OCI-LY7 (cell line): ENCODE measurements around the gene FBP1. TPM values are rescaled to one million over a fixed set of nuclear protein-coding genes. Genes with fewer than 3 reads are reported as not detected.

ENCODE experiments used
- BruUV-seq: library from RNA; stranded (reverse); fragments of 400-500 nt; replicated peaks from 2 replicates; lab custom pipeline; 2021; lab: Mats Ljungman, UMichigan
- CTCF ChIA-PET: fragments of 300-600 bp; sonication (Branson Sonifier 250); formaldehyde crosslinking; loops from one replicate; lab custom pipeline; 2022; ENCODE audit warnings: antibody characterized with exemption; ENCODE audit not compliant: unreplicated experiment; lab: Charles Lee
- POLR2A ChIA-PET: fragments of 300-600 bp; sonication (Branson Sonifier 250); formaldehyde crosslinking; loops from one replicate; lab custom pipeline; 2022; ENCODE audit warnings: antibody characterized with exemption; lab: Charles Lee
- DNase-seq: peaks from one replicate; pipeline ENCODE4 v3.0.0-alpha.2; 2015; ENCODE audit warnings: low spot score
- H2AFZ ChIP-seq: fragments of 200-600 bp; sonication (generic), shearing (Covaris generic); 2 replicates; pipeline ENCODE4 v1.6.1; 2014; ENCODE audit warnings: mild to moderate bottlenecking, antibody characterized with exemption, low read length, moderate library complexity
- H3K27ac ChIP-seq: fragments of 200-600 bp; sonication (generic); 2 replicates; pipeline ENCODE4 v1.5.1; 2014; ENCODE audit warnings: mixed run types, low read depth, mild to moderate bottlenecking, moderate library complexity, low read length, inconsistent platforms; ENCODE audit not compliant: poor library complexity, severe bottlenecking
- H3K36me3 ChIP-seq: fragments of 200-600 bp; sonication (generic); 2 replicates; pipeline ENCODE4 v1.6.1; 2014; ENCODE audit warnings: mild to moderate bottlenecking, antibody characterized with exemption, low read length, moderate library complexity, mixed read lengths; ENCODE audit not compliant: insufficient read depth
- H3K4me1 ChIP-seq: fragments of 200-600 bp; sonication (generic); 2 replicates; pipeline ENCODE4 v1.5.1; 2014; ENCODE audit warnings: mild to moderate bottlenecking, low read length; ENCODE audit not compliant: insufficient read depth, poor library complexity, severe bottlenecking
- H3K4me2 ChIP-seq: fragments of 200-600 bp; sonication (generic); 2 replicates; pipeline ENCODE4 v1.6.1; 2014; ENCODE audit warnings: mild to moderate bottlenecking, low read length
- H3K4me3 ChIP-seq: fragments of 200-600 bp; sonication (generic); 2 replicates; pipeline ENCODE4 v1.5.1; 2014; ENCODE audit warnings: mild to moderate bottlenecking, low read depth, low read length; ENCODE audit not compliant: poor library complexity, severe bottlenecking
- H3K79me2 ChIP-seq: fragments of 200-600 bp; sonication (generic); 2 replicates; pipeline ENCODE4 v1.6.1; 2016; ENCODE audit warnings: low read depth, mild to moderate bottlenecking, low read length, moderate library complexity, mixed read lengths; ENCODE audit not compliant: insufficient read depth
- H3K9me2 ChIP-seq: fragments of 200-600 bp; sonication (generic); 2 replicates; pipeline ENCODE4 v1.6.1; 2016; ENCODE audit warnings: mild to moderate bottlenecking, low read length, mixed read lengths; ENCODE audit not compliant: insufficient read depth
- H3K9me3 ChIP-seq: fragments of 200-600 bp; sonication (generic); 2 replicates; pipeline ENCODE4 v1.6.1; 2014; ENCODE audit warnings: mild to moderate bottlenecking, mixed run types, low read length, mixed read lengths
- H4K20me1 ChIP-seq: fragments of 200-600 bp; sonication (generic); 2 replicates; pipeline ENCODE4 v1.6.1; 2014; ENCODE audit warnings: mild to moderate bottlenecking, antibody characterized with exemption, low read length, moderate library complexity, mixed read lengths; ENCODE audit not compliant: insufficient read depth
- EZH2phosphoT487 ChIP-seq: fragments of 200-600 bp; sonication (generic); IDR thresholded peaks from 2 replicates; pipeline ENCODE4 v1.6.1; 2018; ENCODE audit warnings: low read depth, borderline replicate concordance, mild to moderate bottlenecking, mixed run types, antibody characterized with exemption, low read length, moderate library complexity, mixed read lengths
- intact Hi-C: fragments of 100-400 bp; cut with micrococcal nuclease; formaldehyde crosslinking; loops from one replicate; pipeline ENCODE4 v1.10.0; 2022; ENCODE audit not compliant: unreplicated experiment
- total RNA-seq, 2 experiments: library from RNA; depleted of rRNA in 1 of 2; stranded (reverse); fragments of >200 nt in 1 of 2; shearing (Covaris generic) in 1 of 2; gene quantifications; 2 replicates each; pipeline ENCODE4 v1.2.3, GENCODE V29; 2014 to 2022
- TF ChIP-seq, protein P1 (sequence below): fragments of 200-600 bp; sonication (generic); conservative IDR thresholded peaks from 2 replicates; pipeline ENCODE4 v1.5.1; 2014; ENCODE audit warnings: mild to moderate bottlenecking, antibody characterized with exemption, low read length, moderate library complexity, mixed read lengths

The FBP1 gene
- total RNA-seq, 2 experiments from 2014 or later: 63.9 to 79.1 TPM

DNA sequence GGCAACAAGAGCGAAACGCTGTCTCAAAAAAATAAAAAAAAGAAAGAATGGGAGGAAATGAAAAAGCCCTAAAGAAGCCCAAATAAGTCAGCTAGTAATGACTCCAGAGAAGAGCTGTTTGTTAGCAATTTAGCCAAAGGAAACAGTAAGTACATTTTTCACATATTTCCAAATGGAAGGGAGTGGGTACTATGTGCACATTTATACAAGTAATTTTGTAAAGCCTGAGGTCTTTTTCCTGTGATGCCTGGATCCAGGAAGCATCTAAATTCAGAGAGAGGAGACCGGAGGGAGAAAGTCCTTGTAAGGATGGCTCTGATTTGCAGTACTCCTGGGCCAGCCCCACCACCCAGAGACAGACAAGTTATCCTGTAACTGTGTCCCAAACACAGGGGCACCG lies 14.7 kb downstream of the FBP1 start:
- TF ChIP-seq, protein P1, sequence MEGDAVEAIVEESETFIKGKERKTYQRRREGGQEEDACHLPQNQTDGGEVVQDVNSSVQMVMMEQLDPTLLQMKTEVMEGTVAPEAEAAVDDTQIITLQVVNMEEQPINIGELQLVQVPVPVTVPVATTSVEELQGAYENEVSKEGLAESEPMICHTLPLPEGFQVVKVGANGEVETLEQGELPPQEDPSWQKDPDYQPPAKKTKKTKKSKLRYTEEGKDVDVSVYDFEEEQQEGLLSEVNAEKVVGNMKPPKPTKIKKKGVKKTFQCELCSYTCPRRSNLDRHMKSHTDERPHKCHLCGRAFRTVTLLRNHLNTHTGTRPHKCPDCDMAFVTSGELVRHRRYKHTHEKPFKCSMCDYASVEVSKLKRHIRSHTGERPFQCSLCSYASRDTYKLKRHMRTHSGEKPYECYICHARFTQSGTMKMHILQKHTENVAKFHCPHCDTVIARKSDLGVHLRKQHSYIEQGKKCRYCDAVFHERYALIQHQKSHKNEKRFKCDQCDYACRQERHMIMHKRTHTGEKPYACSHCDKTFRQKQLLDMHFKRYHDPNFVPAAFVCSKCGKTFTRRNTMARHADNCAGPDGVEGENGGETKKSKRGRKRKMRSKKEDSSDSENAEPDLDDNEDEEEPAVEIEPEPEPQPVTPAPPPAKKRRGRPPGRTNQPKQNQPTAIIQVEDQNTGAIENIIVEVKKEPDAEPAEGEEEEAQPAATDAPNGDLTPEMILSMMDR: no peak
- no peak for TF ChIP-seq EZH2phosphoT487
- no peaks in the 10 kb centered on the region for H3K9me2 ChIP-seq
- H3K36me3 ChIP-seq: no peaks in the 10 kb centered on the region
- POLR2A ChIA-PET: interaction anchor here (0.6 kb wide), 1 partner anchor 598 kb away, joined by 4 read pairs; no protein-coding TSS in a partner anchor
- H3K9me3 ChIP-seq: no peaks in the 10 kb centered on the region
- no peaks in the 10 kb centered on the region for H4K20me1 ChIP-seq
- BruUV-seq: no TSS peak
- no peak for DNase-seq
- no peak overlapping the region for H2AFZ ChIP-seq
- intact Hi-C loops: no loop called here
- H3K4me1 ChIP-seq: no peaks in the 10 kb centered on the region
- no peaks in the 10 kb centered on the region for H3K79me2 ChIP-seq
- CTCF ChIA-PET: no interaction called here
- H3K27ac ChIP-seq: no peak overlapping the region
- no peak overlapping the region for H3K4me2 ChIP-seq
- no peak overlapping the region for H3K4me3 ChIP-seq

- intact Hi-C loops: loop anchor here (1.0 kb wide), 2 partner anchors 15 to 69 kb away; no protein-coding TSS in a partner anchor
- CTCF ChIA-PET: interaction anchor here (0.9 to 1.7 kb wide), 2 partner anchors 21 to 68 kb away, joined by 3 to 7 read pairs; partner anchors contain the start of gene PCAT7
- Histone ChIP-seq H4K20me1 (no peaks in the 10 kb centered on the region), H3K4me2 (no peak overlapping the region), H3K36me3 (no peaks in the 10 kb centered on the region), H3K4me3 (no peak overlapping the region), H3K9me3 (no peaks in the 10 kb centered on the region), H3K79me2 (no peaks in the 10 kb centered on the region), H3K9me2 (no peaks in the 10 kb centered on the region), H2AFZ (peak overlapping the region; percentile 52; the same call in 1 of the 2 replicates), H3K4me1 (peaks cover 6% of the 10 kb centered on the region), H3K27ac (no peak overlapping the region)
- TF ChIP-seq, protein P1: peak; percentile 80
- TF ChIP-seq EZH2phosphoT487: no peak
- no TSS peak for BruUV-seq
- peak; percentile 83 for DNase-seq
- POLR2A ChIA-PET: interaction anchor here (1.0 kb wide), 1 partner anchor 69 kb away, joined by 3 read pairs; the partner anchor contains the start of gene PCAT7
Observed at GRCh38 chr9:94623253-94623652, 16.1 kb downstream of the FBP1 start.

- CTCF ChIA-PET: no interaction called here
- no peak for TF ChIP-seq EZH2phosphoT487
- TF ChIP-seq, protein P1: no peak
Observed at GRCh38 chr9:94622087-94622800, 17.1 kb downstream of the FBP1 start.

More at GRCh38 chr9:94622087-94622800, 17.1 kb downstream of the FBP1 start:
- no peak overlapping the region for H3K4me3 ChIP-seq
- H4K20me1 ChIP-seq: no peaks in the 10 kb centered on the region
- H3K9me2 ChIP-seq: no peaks in the 10 kb centered on the region
- DNase-seq: no peak
- intact Hi-C loops: no loop called here
- H3K9me3 ChIP-seq: no peaks in the 10 kb centered on the region
- H3K36me3 ChIP-seq: no peaks in the 10 kb centered on the region
- POLR2A ChIA-PET: no interaction called here
- H3K79me2 ChIP-seq: no peaks in the 10 kb centered on the region
- H2AFZ ChIP-seq: no peak overlapping the region
- no TSS peak for BruUV-seq
- H3K4me1 ChIP-seq: peaks cover 6% of the 10 kb centered on the region
- no peak overlapping the region for H3K27ac ChIP-seq
- H3K4me2 ChIP-seq: no peak overlapping the region
